Chondrocyte (in vitro differentiated cells): Measurements from ENCODE around the gene ALX4. TPM values are rescaled to one million over a fixed set of nuclear protein-coding genes. Genes with fewer than 3 reads are reported as not detected.

Experiments
- DNase-seq: peaks from one replicate; pipeline ENCODE4 v3.0.0; 2021; ENCODE audit warnings: mixed read lengths, low spot score
- H3K27ac Mint-ChIP-seq: one replicate; pipeline ENCODE4 v1.8.0; 2021; ENCODE audit warnings: mild to moderate bottlenecking, moderate library complexity, mixed read lengths; ENCODE audit not compliant: unreplicated experiment
- H3K27me3 Mint-ChIP-seq: 2 replicates; pipeline ENCODE4 v1.8.0; 2021; ENCODE audit warnings: low read depth, mixed read lengths
- H3K36me3 Mint-ChIP-seq: 2 replicates; pipeline ENCODE4 v1.8.0; 2021; ENCODE audit warnings: low read depth, mixed read lengths
- H3K4me1 Mint-ChIP-seq: 2 replicates; pipeline ENCODE4 v1.8.0; 2021; ENCODE audit warnings: low read depth, mild to moderate bottlenecking, mixed read lengths
- H3K4me3 Mint-ChIP-seq: one replicate; pipeline ENCODE4 v1.8.0; 2021; ENCODE audit warnings: mild to moderate bottlenecking, moderate library complexity, mixed read lengths; ENCODE audit not compliant: unreplicated experiment
- H3K9me3 Mint-ChIP-seq: 2 replicates; pipeline ENCODE4 v1.8.0; 2021; ENCODE audit warnings: low read depth, mixed read lengths
- total RNA-seq: library from RNA; stranded (reverse); gene quantifications from 3 replicates; pipeline ENCODE4 v1.2.1, GENCODE V29; 2021
- TF ChIP-seq, protein P1 (sequence below): fragments of 200-600 bp; sonication (generic); IDR thresholded peaks from 2 replicates; pipeline ENCODE4 v1.5.0; 2021; ENCODE audit warnings: antibody characterized with exemption, mild to moderate bottlenecking, moderate library complexity

Gene ALX4
- total RNA-seq, 1 donor from 2014 or later, result not detected

DNA sequence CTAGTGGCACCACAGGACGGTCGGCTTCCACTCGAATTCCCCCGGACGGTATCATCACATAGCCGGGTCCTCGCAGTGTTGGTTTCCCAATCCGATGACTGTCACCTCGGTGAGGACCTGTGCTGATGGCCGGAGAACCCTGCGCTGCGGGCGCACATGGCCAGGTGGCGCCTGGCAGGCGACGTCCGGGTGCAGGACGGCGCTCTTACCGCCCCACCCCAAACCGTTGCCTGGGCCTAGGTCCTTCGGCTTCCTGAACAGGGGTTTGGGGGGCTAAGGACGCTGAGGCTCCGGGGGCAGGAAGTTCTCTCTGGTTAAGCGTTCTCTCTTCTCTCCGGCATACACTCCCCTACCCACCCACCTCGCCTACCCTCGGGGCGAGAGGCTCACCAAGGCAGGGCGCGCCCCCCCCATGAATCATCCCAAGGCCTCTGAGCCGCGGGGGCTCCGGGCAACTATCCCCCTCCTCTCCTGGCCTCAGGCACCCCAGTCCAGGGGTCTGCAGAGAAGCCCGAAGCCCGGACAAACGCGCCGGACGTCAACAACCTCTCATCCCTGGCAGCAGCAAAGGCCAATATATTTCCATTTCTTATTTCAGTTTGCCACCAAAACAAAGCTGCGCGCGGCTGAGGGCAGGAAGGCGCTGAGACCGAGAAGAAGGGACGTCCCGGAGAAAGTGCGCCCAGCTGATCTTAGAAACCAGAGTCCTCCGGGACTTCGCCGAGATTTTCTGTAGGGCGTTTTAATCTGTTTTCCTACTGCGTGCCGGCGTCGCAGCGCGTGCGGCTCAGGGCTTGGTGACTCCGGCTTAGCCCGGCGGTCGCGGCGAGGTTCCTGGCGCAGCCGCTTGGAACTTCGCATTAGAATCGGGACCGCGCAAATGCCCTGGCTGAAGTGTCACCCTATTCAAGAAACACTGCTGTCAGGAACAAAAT is 5.6 kb downstream of the ALX4 start:
- TF ChIP-seq, protein P1, sequence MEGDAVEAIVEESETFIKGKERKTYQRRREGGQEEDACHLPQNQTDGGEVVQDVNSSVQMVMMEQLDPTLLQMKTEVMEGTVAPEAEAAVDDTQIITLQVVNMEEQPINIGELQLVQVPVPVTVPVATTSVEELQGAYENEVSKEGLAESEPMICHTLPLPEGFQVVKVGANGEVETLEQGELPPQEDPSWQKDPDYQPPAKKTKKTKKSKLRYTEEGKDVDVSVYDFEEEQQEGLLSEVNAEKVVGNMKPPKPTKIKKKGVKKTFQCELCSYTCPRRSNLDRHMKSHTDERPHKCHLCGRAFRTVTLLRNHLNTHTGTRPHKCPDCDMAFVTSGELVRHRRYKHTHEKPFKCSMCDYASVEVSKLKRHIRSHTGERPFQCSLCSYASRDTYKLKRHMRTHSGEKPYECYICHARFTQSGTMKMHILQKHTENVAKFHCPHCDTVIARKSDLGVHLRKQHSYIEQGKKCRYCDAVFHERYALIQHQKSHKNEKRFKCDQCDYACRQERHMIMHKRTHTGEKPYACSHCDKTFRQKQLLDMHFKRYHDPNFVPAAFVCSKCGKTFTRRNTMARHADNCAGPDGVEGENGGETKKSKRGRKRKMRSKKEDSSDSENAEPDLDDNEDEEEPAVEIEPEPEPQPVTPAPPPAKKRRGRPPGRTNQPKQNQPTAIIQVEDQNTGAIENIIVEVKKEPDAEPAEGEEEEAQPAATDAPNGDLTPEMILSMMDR, result no peak
- Mint-ChIP-seq H3K9me3 (no peaks in the 10 kb centered on the region), H3K4me3 (peak overlapping the region; percentile 45), H3K27me3 (peaks cover 62% of the 10 kb centered on the region), H3K36me3 (no peaks in the 10 kb centered on the region), H3K4me1 (peaks cover 21% of the 10 kb centered on the region), H3K27ac (no peak overlapping the region)
- DNase-seq, result no peak

- H3K27ac Mint-ChIP-seq, result no peak overlapping the region
- H3K36me3 Mint-ChIP-seq, result no peaks in the 10 kb centered on the region
- H3K27me3 Mint-ChIP-seq, result peaks cover 57% of the 10 kb centered on the region
- no peak overlapping the region for H3K4me3 Mint-ChIP-seq
- no peak for DNase-seq
- TF ChIP-seq, protein P1, result no peak
- H3K9me3 Mint-ChIP-seq, result no peaks in the 10 kb centered on the region
- peaks cover 18% of the 10 kb centered on the region for H3K4me1 Mint-ChIP-seq
These were observed 6.5 kb downstream of the ALX4 start for GRCh38 chr11:44303401-44303938.

DNA sequence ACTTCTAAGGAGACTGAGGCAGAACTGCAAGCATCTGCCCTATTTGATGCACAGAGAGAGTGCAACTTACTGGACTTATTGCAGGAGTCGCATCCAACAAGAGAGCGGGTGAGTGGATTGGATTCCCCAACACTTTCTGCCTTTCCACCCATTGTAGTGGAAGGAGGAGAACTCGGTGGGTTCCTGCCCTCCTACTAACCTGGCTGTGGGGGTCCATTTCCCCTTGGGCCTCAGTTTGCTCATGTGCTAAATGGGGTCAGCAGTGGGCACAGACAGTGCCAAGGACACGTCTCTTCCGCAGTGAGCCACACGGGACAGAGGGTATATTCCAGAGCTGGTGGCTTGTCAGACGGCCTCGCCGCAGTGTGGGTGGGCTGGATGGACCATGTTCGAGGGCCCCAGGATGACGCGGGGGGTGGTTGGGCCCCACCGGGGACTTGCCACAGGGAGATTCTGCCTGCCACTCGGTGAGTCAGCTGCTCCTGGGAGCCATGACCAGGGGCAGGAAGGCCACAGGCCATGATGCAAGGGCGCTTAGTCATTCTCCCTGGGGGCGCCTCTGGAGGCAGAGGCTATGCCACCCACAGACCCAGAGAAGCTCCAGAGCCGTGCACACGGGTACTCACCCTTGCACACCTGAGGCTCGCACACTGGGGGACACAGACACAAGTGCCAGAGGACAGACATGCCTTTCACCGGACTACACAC is 8.2 kb downstream of the ALX4 start:
- H3K4me1 Mint-ChIP-seq, result peaks cover 18% of the 10 kb centered on the region
- H3K27ac Mint-ChIP-seq, result no peak overlapping the region
- no peaks in the 10 kb centered on the region for H3K9me3 Mint-ChIP-seq
- TF ChIP-seq, protein P1, result no peak
- no peaks in the 10 kb centered on the region for H3K36me3 Mint-ChIP-seq
- peaks cover 44% of the 10 kb centered on the region for H3K27me3 Mint-ChIP-seq
- H3K4me3 Mint-ChIP-seq, result no peak overlapping the region
- no peak for DNase-seq

GRCh38 chr11:44300844-44301563 is 8.9 kb downstream of the ALX4 start:
- Mint-ChIP-seq H3K9me3 (no peaks in the 10 kb centered on the region), H3K4me1 (peaks cover 18% of the 10 kb centered on the region), H3K36me3 (no peaks in the 10 kb centered on the region), H3K4me3 (no peak overlapping the region), H3K27ac (no peak overlapping the region), H3K27me3 (peaks cover 38% of the 10 kb centered on the region)
- no peak for DNase-seq
- TF ChIP-seq, protein P1, result no peak

DNA sequence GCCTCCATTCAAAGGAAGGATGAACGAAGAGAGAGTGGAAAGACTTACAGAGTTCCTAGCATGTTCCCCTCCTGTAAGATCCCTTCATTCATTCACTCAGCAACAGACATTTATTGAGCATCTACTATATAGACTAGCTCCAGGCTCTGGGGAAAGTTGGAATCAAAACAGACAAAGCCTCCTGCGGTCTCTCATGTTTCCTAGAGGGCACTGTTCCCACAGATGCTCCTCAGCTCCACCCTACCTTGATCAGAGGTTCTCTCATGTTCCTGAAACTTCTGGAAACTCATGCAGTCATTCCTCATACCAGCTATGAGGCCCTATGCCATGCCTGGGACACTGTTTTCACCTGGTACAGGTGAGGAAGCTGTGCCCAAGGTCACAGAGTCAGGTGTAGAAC is 11.1 kb downstream of the ALX4 start:
- Mint-ChIP-seq H3K36me3 (no peaks in the 10 kb centered on the region), H3K27ac (no peak overlapping the region), H3K27me3 (peaks cover 17% of the 10 kb centered on the region), H3K9me3 (no peaks in the 10 kb centered on the region), H3K4me1 (no peaks in the 10 kb centered on the region), H3K4me3 (no peak overlapping the region)
- DNase-seq, result no peak
- TF ChIP-seq, protein P1, result no peak
